Mammary epithelial cell (primary cell): Measurements from ENCODE around the gene RPL10.

Experiments
- CTCF ChIP-seq, 2 donors: IDR thresholded peaks in 1 of 2; conservative IDR thresholded peaks in 1 of 2; 2 replicates each; pipeline ENCODE4 v1.5.1; 2011 to 2012; ENCODE audit warnings: inconsistent platforms in 2 of 2, low read length in 2 of 2, mild to moderate bottlenecking in 2 of 2, control low read depth in 1 of 2, low read depth in 1 of 2; ENCODE audit not compliant: insufficient read depth in 1 of 2; ENCODE audit errors: extremely low read depth in 1 of 2
- EZH2 ChIP-seq: IDR thresholded peaks from 2 replicates; pipeline ENCODE4 v1.6.1; 2012; ENCODE audit warnings: low read length, inconsistent platforms, borderline replicate concordance

- TF ChIP-seq EZH2 (no peak), CTCF (conservative IDR thresholded peaks at IDR 0.05 in 1 of 2, IDR thresholded peaks at IDR 0.05 in 1 of 2; ENCODE audit: extremely low read depth in 1 of 2, insufficient read depth in 1 of 2, low read depth in 1 of 2, low read length in 2 of 2) (no peak)
Measured at GRCh38 chrX:154380787-154381186, 17.4 kb upstream of the RPL10 start.
